Nephron (organoid): ENCODE measurements around the gene TMEM53.

ENCODE experiments used
- H3K27ac Mint-ChIP-seq, 3 experiments: 2 replicates each; pipeline ENCODE4 v1.8.0; 2020; ENCODE audit warnings: mixed read lengths in 3 of 3, mild to moderate bottlenecking in 2 of 3, moderate library complexity in 1 of 3
- H3K27me3 Mint-ChIP-seq: 2 replicates; pipeline ENCODE4 v1.8.0; 2021; ENCODE audit warnings: low read depth, mild to moderate bottlenecking, moderate library complexity, mixed read lengths
- H3K36me3 Mint-ChIP-seq: 2 replicates; pipeline ENCODE4 v1.8.0; 2020; ENCODE audit warnings: low read depth, mixed read lengths
- H3K4me1 Mint-ChIP-seq: 2 replicates; pipeline ENCODE4 v1.8.0; 2020; ENCODE audit warnings: mixed read lengths
- H3K4me3 Mint-ChIP-seq, 3 experiments: 2 replicates each; pipeline ENCODE4 v1.8.0; 2020; ENCODE audit warnings: mild to moderate bottlenecking in 3 of 3, mixed read lengths in 3 of 3, moderate library complexity in 2 of 3
- H3K9me3 Mint-ChIP-seq: 2 replicates; pipeline ENCODE4 v1.8.0; 2020; ENCODE audit warnings: mixed read lengths
- CTCF ChIP-seq, 3 experiments: fragments of 200-600 bp; sonication (generic); IDR thresholded peaks; one replicate each; pipeline ENCODE4 v1.5.0; 2021; ENCODE audit warnings: antibody characterized with exemption in 3 of 3; ENCODE audit not compliant: unreplicated experiment in 3 of 3

TMEM53 gene

GRCh38 chr1:44651069-44651468 is 23.2 kb downstream of the TMEM53 start:
- no peaks in the 10 kb centered on the region for H3K9me3 Mint-ChIP-seq

GRCh38 chr1:44650159-44650831 is 24.0 kb downstream of the TMEM53 start:
- peaks cover 25% of the 10 kb centered on the region for H3K4me1 Mint-ChIP-seq
- H3K36me3 Mint-ChIP-seq: peaks cover 46% of the 10 kb centered on the region
- no peak for TF ChIP-seq CTCF (IDR thresholded peaks at IDR 0.05; ENCODE audit: unreplicated experiment in 3 of 3)
- H3K27me3 Mint-ChIP-seq: peaks cover 14% of the 10 kb centered on the region
- peak overlapping the region in 1 of 3 experiments; percentile 25 for H3K27ac Mint-ChIP-seq
- no peaks in the 10 kb centered on the region for H3K9me3 Mint-ChIP-seq
- no peak overlapping the region for H3K4me3 Mint-ChIP-seq

More at GRCh38 chr1:44651069-44651468, 23.2 kb downstream of the TMEM53 start:
- Mint-ChIP-seq H3K4me3 (no peak overlapping the region), H3K36me3 (peaks cover 49% of the 10 kb centered on the region), H3K27ac (no peak overlapping the region), H3K27me3 (peaks cover 18% of the 10 kb centered on the region), H3K4me1 (peaks cover 20% of the 10 kb centered on the region)
- TF ChIP-seq CTCF (IDR thresholded peaks at IDR 0.05; ENCODE audit: unreplicated experiment in 3 of 3): no peak

- H3K27me3 Mint-ChIP-seq: peaks cover 14% of the 10 kb centered on the region
- H3K27ac Mint-ChIP-seq: peak overlapping the region in 1 of 3 experiments; percentile 25
- peaks cover 51% of the 10 kb centered on the region for H3K36me3 Mint-ChIP-seq
- no peaks in the 10 kb centered on the region for H3K9me3 Mint-ChIP-seq
- no peak for TF ChIP-seq CTCF (IDR thresholded peaks at IDR 0.05; ENCODE audit: unreplicated experiment in 3 of 3)
- H3K4me1 Mint-ChIP-seq: peaks cover 29% of the 10 kb centered on the region
- no peak overlapping the region for H3K4me3 Mint-ChIP-seq
These were observed 24.5 kb downstream of the TMEM53 start for GRCh38 chr1:44649788-44650158.

GRCh38 chr1:44648529-44649250 is 25.6 kb downstream of the TMEM53 start:
- Mint-ChIP-seq H3K27ac (peak overlapping the region in 1 of 3 experiments; percentile 14), H3K27me3 (peaks cover 14% of the 10 kb centered on the region), H3K4me3 (no peak overlapping the region), H3K36me3 (peaks cover 58% of the 10 kb centered on the region), H3K9me3 (no peaks in the 10 kb centered on the region), H3K4me1 (peaks cover 37% of the 10 kb centered on the region)
- TF ChIP-seq CTCF (IDR thresholded peaks at IDR 0.05; ENCODE audit: unreplicated experiment in 3 of 3): no peak

- H3K9me3 Mint-ChIP-seq: no peaks in the 10 kb centered on the region
- no peak for TF ChIP-seq CTCF (IDR thresholded peaks at IDR 0.05; ENCODE audit: unreplicated experiment in 3 of 3)
- H3K4me3 Mint-ChIP-seq: no peak overlapping the region
- H3K27me3 Mint-ChIP-seq: peaks cover 18% of the 10 kb centered on the region
- peaks cover 43% of the 10 kb centered on the region for H3K4me1 Mint-ChIP-seq
- H3K36me3 Mint-ChIP-seq: peaks cover 63% of the 10 kb centered on the region
- no peak overlapping the region for H3K27ac Mint-ChIP-seq
These were observed 26.4 kb downstream of the TMEM53 start for GRCh38 chr1:44647896-44648295.
